Testis (tissue), 3 donors: Measurements from ENCODE around the gene FAF1. TPM values are rescaled to one million over a fixed set of nuclear protein-coding genes. Genes with fewer than 3 reads are reported as not detected.

Experiments used
- DNase-seq: peaks from one replicate; pipeline ENCODE4 v3.0.0-alpha.2; 2019
- H3K27ac ChIP-seq, 2 donors: fragments of 200-600 bp; sonication (generic); one replicate each; pipeline ENCODE4 v1.5.1; 2019
- H3K27me3 ChIP-seq: fragments of 200-600 bp; sonication (generic); one replicate; pipeline ENCODE4 v1.5.1; 2019
- H3K36me3 ChIP-seq: fragments of 200-600 bp; sonication (generic); one replicate; pipeline ENCODE4 v1.5.1; 2017; ENCODE audit warnings: low read depth; ENCODE audit errors: missing control alignments
- H3K4me1 ChIP-seq: fragments of 200-600 bp; sonication (generic); one replicate; pipeline ENCODE4 v1.5.1; 2019
- H3K4me3 ChIP-seq, 2 donors: fragments of 200-600 bp; sonication (generic); one replicate each; pipeline ENCODE4 v1.5.1; 2017 to 2019
- H3K9me3 ChIP-seq: fragments of 200-600 bp; sonication (generic); one replicate; pipeline ENCODE4 v1.5.1; 2017
- POLR2A ChIP-seq: fragments of 450-650 bp; IDR thresholded peaks from one replicate; pipeline ENCODE4 v1.6.1; 2017; ENCODE audit warnings: antibody characterized with exemption, mild to moderate bottlenecking, moderate library complexity
- WGBS, 2 donors: methylation state at CpG; one replicate each; pipeline ENCODE4 v1.1.5; 2018; 5-methylcytosine and 5-hydroxymethylcytosine counted together
- intact Hi-C: fragments of 100-400 bp; cut with DNase I; formaldehyde crosslinking; loops from one replicate; pipeline ENCODE4 v1.15.1; 2023; ENCODE audit warnings: low total_unique reads
- polyA plus RNA-seq: library from polyadenylated mRNA; stranded (reverse); fragments of 350-450 nt; fragmentation: Illumina TruSeq; extraction: RNeasy Lipid Tissue Mini Kit (QIAGEN cat#74804); gene quantifications from one replicate; pipeline ENCODE4 v1.2.3, GENCODE V29; 2014; ENCODE audit warnings: low read depth, low replicate concordance; ENCODE audit not compliant: insufficient read depth
- total RNA-seq, 2 donors: library from RNA; depleted of rRNA; stranded (reverse); fragments of >200 nt; gene quantifications; one replicate each; pipeline ENCODE4 v1.2.3, GENCODE V29; 2016
- TF ChIP-seq, protein P1 (sequence below), 3 experiments: fragments of 450-650 bp in 2 of 3; fragments of 200-600 bp in 1 of 3; sonication (generic) in 1 of 3; IDR thresholded peaks; one replicate each; pipeline ENCODE4 v1.5.1; 2016 to 2019; ENCODE audit warnings: antibody characterized with exemption in 3 of 3, mild to moderate bottlenecking in 2 of 3, moderate library complexity in 1 of 3

Gene FAF1
- total and polyA plus RNA-seq, 3 donors from 2014 or later, result 46.5 to 236 (median 61.6) TPM

DNA sequence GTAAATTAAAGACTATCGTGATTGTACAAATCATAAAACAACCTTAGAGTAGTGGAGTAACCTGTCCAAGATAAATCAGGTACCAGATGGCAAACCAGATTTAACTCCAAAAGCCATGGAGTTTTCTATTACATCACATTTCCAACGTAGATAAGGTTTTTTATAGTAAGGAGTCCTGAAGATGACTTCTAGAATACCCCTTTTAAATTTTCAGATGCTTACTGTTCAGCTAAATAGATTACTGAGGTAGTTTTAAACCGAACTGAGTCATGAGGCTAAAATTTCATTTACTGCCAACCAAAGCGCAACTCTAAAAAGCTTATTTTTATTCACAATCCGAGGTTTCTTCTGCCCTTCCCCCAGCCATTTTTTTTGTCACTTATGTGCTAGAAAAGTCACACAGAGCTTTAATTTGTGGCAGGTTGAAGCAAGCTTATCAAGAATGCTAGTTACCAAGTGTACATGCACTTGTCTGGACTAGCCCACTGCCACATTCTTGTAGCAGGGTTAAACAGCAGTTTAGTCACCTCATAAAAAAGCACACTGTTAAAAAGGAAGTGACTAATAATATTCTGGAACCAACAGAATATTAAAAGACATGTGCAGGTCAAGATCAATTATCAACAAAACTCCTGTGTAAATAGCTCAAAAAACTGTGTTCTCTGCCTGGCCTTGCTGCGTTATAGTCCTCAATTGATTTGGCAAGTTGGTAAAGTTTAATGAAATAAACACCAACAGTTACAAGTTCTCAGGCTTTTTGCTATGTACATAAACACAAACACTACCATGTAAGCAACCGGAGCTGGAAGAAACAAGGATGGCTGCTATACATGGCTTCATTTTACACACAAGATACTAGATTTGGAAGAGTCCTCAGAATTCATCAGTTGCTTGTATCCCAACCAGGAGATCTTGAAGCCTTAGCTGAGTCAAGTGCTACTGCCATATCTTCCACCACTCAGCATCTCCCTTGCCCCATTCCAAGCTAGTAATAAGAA, 356.5 kb downstream of the FAF1 start:
- Histone ChIP-seq H3K4me3 (no peak overlapping the region), H3K9me3 (no peaks in the 10 kb centered on the region), H3K36me3 (no peaks in the 10 kb centered on the region), H3K27ac (no peak overlapping the region), H3K4me1 (no peaks in the 10 kb centered on the region), H3K27me3 (no peaks in the 10 kb centered on the region)
- intact Hi-C loops, result no loop called here
- TF ChIP-seq, protein P1, sequence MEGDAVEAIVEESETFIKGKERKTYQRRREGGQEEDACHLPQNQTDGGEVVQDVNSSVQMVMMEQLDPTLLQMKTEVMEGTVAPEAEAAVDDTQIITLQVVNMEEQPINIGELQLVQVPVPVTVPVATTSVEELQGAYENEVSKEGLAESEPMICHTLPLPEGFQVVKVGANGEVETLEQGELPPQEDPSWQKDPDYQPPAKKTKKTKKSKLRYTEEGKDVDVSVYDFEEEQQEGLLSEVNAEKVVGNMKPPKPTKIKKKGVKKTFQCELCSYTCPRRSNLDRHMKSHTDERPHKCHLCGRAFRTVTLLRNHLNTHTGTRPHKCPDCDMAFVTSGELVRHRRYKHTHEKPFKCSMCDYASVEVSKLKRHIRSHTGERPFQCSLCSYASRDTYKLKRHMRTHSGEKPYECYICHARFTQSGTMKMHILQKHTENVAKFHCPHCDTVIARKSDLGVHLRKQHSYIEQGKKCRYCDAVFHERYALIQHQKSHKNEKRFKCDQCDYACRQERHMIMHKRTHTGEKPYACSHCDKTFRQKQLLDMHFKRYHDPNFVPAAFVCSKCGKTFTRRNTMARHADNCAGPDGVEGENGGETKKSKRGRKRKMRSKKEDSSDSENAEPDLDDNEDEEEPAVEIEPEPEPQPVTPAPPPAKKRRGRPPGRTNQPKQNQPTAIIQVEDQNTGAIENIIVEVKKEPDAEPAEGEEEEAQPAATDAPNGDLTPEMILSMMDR (IDR thresholded peaks at IDR 0.05), result no peak
- no peak for TF ChIP-seq POLR2A
- DNase-seq, result no peak
- WGBS, 2 donors, result 84 to 91% methylated on average over 7 of the region's 7 CpGs

DNA sequence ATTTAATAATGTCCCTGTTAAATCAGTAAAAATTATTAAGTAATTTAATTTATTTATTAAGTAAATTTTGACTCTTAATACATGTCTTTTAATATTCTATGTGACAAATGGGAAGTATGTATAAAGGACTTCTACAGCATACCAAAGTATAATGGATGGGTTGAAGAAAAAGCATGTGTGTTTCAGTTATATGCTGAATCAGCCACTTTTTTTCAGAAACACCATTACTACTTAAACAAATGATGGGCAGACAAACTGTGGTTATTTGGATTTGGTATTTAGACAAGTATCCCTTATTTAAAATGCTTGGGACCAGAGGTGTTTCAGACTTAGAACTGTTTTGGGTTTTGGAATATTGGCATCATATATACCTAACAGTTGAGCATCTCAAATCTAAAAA, 360.5 kb downstream of the FAF1 start:
- no peaks in the 10 kb centered on the region for H3K27me3 ChIP-seq
- no peak overlapping the region for H3K27ac ChIP-seq
- H3K4me3 ChIP-seq, result no peak overlapping the region
- no peaks in the 10 kb centered on the region for H3K4me1 ChIP-seq
- TF ChIP-seq, protein P1 (IDR thresholded peaks at IDR 0.05), result no peak
- no peak for TF ChIP-seq POLR2A
- no peaks in the 10 kb centered on the region for H3K36me3 ChIP-seq
- intact Hi-C loops, result no loop called here
- no peak for DNase-seq
- H3K9me3 ChIP-seq, result no peaks in the 10 kb centered on the region

DNA sequence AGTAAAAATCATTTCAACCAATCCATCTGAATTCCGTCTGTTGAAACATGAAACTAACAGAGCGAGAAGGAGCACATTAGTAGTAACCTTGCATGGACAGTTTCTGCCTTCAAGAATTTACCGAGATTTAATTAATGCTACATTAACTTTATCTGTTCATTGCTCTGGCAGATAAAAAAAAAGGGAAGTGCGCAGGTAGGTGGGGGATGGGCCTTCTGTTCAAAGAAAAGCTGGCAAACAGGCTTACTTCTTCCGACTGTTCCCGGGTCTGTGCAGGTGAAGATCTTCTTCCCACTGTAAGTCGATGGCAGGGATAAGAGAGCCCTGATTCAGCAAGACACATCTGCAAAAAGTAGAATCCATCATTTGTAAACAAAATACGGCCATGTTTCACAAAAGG, 364.2 kb downstream of the FAF1 start:
- intact Hi-C loops, result no loop called here
- no peak for DNase-seq
- Histone ChIP-seq H3K9me3 (no peaks in the 10 kb centered on the region), H3K4me3 (no peak overlapping the region), H3K27ac (no peak overlapping the region), H3K4me1 (no peaks in the 10 kb centered on the region), H3K36me3 (no peaks in the 10 kb centered on the region), H3K27me3 (no peaks in the 10 kb centered on the region)
- WGBS, 2 donors, result 95 to 97% methylated on average over 8 of the region's 8 CpGs
- TF ChIP-seq, protein P1 (IDR thresholded peaks at IDR 0.05), result no peak
- no peak for TF ChIP-seq POLR2A

DNA sequence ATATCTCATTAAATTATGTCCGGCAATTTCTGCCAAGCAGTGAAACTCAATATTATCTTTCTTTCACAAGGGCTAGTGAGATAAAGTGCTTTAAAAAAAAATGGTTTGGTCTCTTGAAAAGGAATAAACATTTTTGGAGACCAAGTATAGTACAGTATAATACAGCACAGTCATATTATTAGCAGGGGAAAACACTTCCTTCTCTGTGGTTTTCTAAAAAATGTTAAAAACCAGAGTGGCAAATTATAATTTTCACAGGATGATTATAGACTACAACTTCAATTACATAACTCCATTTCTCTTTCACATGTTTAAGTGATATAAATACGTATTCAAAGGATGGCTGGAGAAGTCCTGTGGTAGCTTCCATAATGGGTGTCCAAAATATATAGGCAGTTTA, 366.6 kb downstream of the FAF1 start:
- no peaks in the 10 kb centered on the region for H3K9me3 ChIP-seq
- H3K27me3 ChIP-seq, result no peaks in the 10 kb centered on the region
- TF ChIP-seq, protein P1 (IDR thresholded peaks at IDR 0.05), result no peak
- TF ChIP-seq POLR2A, result no peak
- intact Hi-C loops, result no loop called here
- no peak overlapping the region for H3K27ac ChIP-seq
- no peaks in the 10 kb centered on the region for H3K4me1 ChIP-seq
- H3K4me3 ChIP-seq, result no peak overlapping the region
- no peaks in the 10 kb centered on the region for H3K36me3 ChIP-seq
- WGBS, 2 donors, result 72 to 75% methylated on average over 2 of the region's 2 CpGs
- no peak for DNase-seq
